ENCODE results near the gene IPO7. TPM values are rescaled to one million over a fixed set of nuclear protein-coding genes. Genes with fewer than 3 reads are reported as not detected.

The IPO7 gene
- total RNA-seq (2022; extraction: Qiagen RNA extraction), result 81.2 to 101 TPM (median 94.2 TPM) in 5 replicates

GRCh38 chr11:9384535-9385326, at the start of gene IPO7:
IPO7 (plus strand) TSS chr11:9384652; CDS start chr11:9384764, 112 bp downstream.

GRCh38 chr11:9460322-9461062, 76.0 kb downstream of the IPO7 start, which contains the start of gene ZNF143:
ZNF143 (plus strand) TSS chr11:9461012; CDS start chr11:9471309, 10,297 bp downstream.

Other genes with a start within 250 kb of the IPO7 start
- 34.9 to 58.1 TPM (median 42.8 TPM) in 5 replicates for gene DENND5A, start 119.3 kb upstream of the IPO7 start, total RNA-seq (2022; extraction: Qiagen RNA extraction)
- 18.6 to 24.4 TPM (median 20.7 TPM) in 5 replicates for gene TMEM41B, start 70.1 kb upstream of the IPO7 start, total RNA-seq (2022; extraction: Qiagen RNA extraction)
- gene ZNF143, start 76.4 kb downstream of the IPO7 start, total RNA-seq (2022; extraction: Qiagen RNA extraction), result 8.7 to 12.5 TPM (median 10.4 TPM) in 5 replicates
- gene WEE1, start 189.0 kb downstream of the IPO7 start, total RNA-seq (2022; extraction: Qiagen RNA extraction), result 19.7 to 24.5 TPM (median 22.2 TPM) in 5 replicates